Measurements from ENCODE around the gene NUCB1.
A peak's percentile ranks its signal among the peaks of the same experiment; 100 is the strongest.
"Not testable (repeated sequence)": the region's sequence is repeated elsewhere in the genome, so short reads cannot be mapped to it uniquely, and the experiment has no call there.

The NUCB1 gene

GRCh38 chr19:48871471-48872181 is 28.5 kb upstream of the NUCB1 start:
- not testable (repeated sequence) for H3K27me3 Mint-ChIP-seq; H3K9me3 Mint-ChIP-seq (ENCODE audit: low read depth)
- Mint-ChIP-seq H3K27ac (peak overlapping the region; percentile 98), H3K4me3 (peak overlapping the region; percentile 99), H3K4me1 (ENCODE audit: low read depth) (peaks cover 31% of the 10 kb centered on the region), H3K36me3 (peaks cover 20% of the 10 kb centered on the region)

- Mint-ChIP-seq H3K9me3 (ENCODE audit: low read depth) (no peaks in the 10 kb centered on the region), H3K27me3 (no peaks in the 10 kb centered on the region), H3K27ac (peak within 1 kb of the TSS; percentile 98), H3K4me1 (ENCODE audit: low read depth) (peaks cover 34% of the 10 kb centered on the region), H3K36me3 (peaks cover 20% of the 10 kb centered on the region), H3K4me3 (peak within 1 kb of the TSS; percentile 99)
These were observed 27.8 kb upstream of the NUCB1 start, which contains the start of gene PPP1R15A for GRCh38 chr19:48872182-48872883. PPP1R15A (plus strand) TSS chr19:48872421; CDS start chr19:48873234, 813 bp downstream.

- H3K4me1 Mint-ChIP-seq (ENCODE audit: low read depth), result peaks cover 37% of the 10 kb centered on the region
- peaks cover 22% of the 10 kb centered on the region for H3K36me3 Mint-ChIP-seq
- H3K4me3 Mint-ChIP-seq, result peak overlapping the region; percentile 99
- no peaks in the 10 kb centered on the region for H3K9me3 Mint-ChIP-seq (ENCODE audit: low read depth)
- no peaks in the 10 kb centered on the region for H3K27me3 Mint-ChIP-seq
- H3K27ac Mint-ChIP-seq, result peak overlapping the region; percentile 98
These were observed 27.1 kb upstream of the NUCB1 start for GRCh38 chr19:48872884-48873475.

GRCh38 chr19:48873476-48874302 is 26.4 kb upstream of the NUCB1 start:
- peaks cover 22% of the 10 kb centered on the region for H3K36me3 Mint-ChIP-seq
- H3K9me3 Mint-ChIP-seq (ENCODE audit: low read depth), result no peaks in the 10 kb centered on the region
- peaks cover 42% of the 10 kb centered on the region for H3K4me1 Mint-ChIP-seq (ENCODE audit: low read depth)
- H3K4me3 Mint-ChIP-seq, result peak overlapping the region; percentile 99
- H3K27ac Mint-ChIP-seq, result peak overlapping the region; percentile 98
- no peaks in the 10 kb centered on the region for H3K27me3 Mint-ChIP-seq

- peak overlapping the region; percentile 98 for H3K27ac Mint-ChIP-seq
- peaks cover 22% of the 10 kb centered on the region for H3K36me3 Mint-ChIP-seq
- H3K4me3 Mint-ChIP-seq, result peak overlapping the region; percentile 99
- H3K4me1 Mint-ChIP-seq (ENCODE audit: low read depth), result peaks cover 43% of the 10 kb centered on the region
- H3K9me3 Mint-ChIP-seq (ENCODE audit: low read depth), result no peaks in the 10 kb centered on the region
- H3K27me3 Mint-ChIP-seq, result no peaks in the 10 kb centered on the region
These were observed 25.6 kb upstream of the NUCB1 start for GRCh38 chr19:48874303-48875135.

- peak overlapping the region; percentile 98 for H3K27ac Mint-ChIP-seq
- peaks cover 22% of the 10 kb centered on the region for H3K36me3 Mint-ChIP-seq
- H3K4me3 Mint-ChIP-seq, result peak overlapping the region; percentile 99
- H3K9me3 Mint-ChIP-seq (ENCODE audit: low read depth); H3K27me3 Mint-ChIP-seq: not testable (repeated sequence)
- H3K4me1 Mint-ChIP-seq (ENCODE audit: low read depth), result peaks cover 43% of the 10 kb centered on the region
These were observed 23.8 kb upstream of the NUCB1 start for GRCh38 chr19:48876043-48876981.

GRCh38 chr19:48877855-48878195 is 22.3 kb upstream of the NUCB1 start:
- Mint-ChIP-seq H3K36me3 (peaks cover 22% of the 10 kb centered on the region), H3K27ac (peak overlapping the region; percentile 66), H3K4me3 (peak overlapping the region; percentile 32), H3K27me3 (no peaks in the 10 kb centered on the region), H3K4me1 (ENCODE audit: low read depth) (peaks cover 41% of the 10 kb centered on the region), H3K9me3 (ENCODE audit: low read depth) (no peaks in the 10 kb centered on the region)

GRCh38 chr19:48878196-48879024 is 21.7 kb upstream of the NUCB1 start:
- no peak overlapping the region for H3K27ac Mint-ChIP-seq
- H3K27me3 Mint-ChIP-seq, result no peaks in the 10 kb centered on the region
- H3K36me3 Mint-ChIP-seq, result peaks cover 18% of the 10 kb centered on the region
- peaks cover 36% of the 10 kb centered on the region for H3K4me1 Mint-ChIP-seq (ENCODE audit: low read depth)
- H3K9me3 Mint-ChIP-seq (ENCODE audit: low read depth), result no peaks in the 10 kb centered on the region
- peak overlapping the region; percentile 32 for H3K4me3 Mint-ChIP-seq

GRCh38 chr19:48879025-48879637 is 21.0 kb upstream of the NUCB1 start:
- H3K4me3 Mint-ChIP-seq, result no peak overlapping the region
- no peaks in the 10 kb centered on the region for H3K27me3 Mint-ChIP-seq
- no peaks in the 10 kb centered on the region for H3K9me3 Mint-ChIP-seq (ENCODE audit: low read depth)
- H3K27ac Mint-ChIP-seq, result no peak overlapping the region
- peaks cover 29% of the 10 kb centered on the region for H3K4me1 Mint-ChIP-seq (ENCODE audit: low read depth)
- H3K36me3 Mint-ChIP-seq, result peaks cover 10% of the 10 kb centered on the region

- H3K27ac Mint-ChIP-seq; H3K9me3 Mint-ChIP-seq (ENCODE audit: low read depth); H3K27me3 Mint-ChIP-seq; H3K4me3 Mint-ChIP-seq; H3K36me3 Mint-ChIP-seq: not testable (repeated sequence)
- peaks cover 26% of the 10 kb centered on the region for H3K4me1 Mint-ChIP-seq (ENCODE audit: low read depth)
These were observed 20.4 kb upstream of the NUCB1 start for GRCh38 chr19:48879696-48880095.

GRCh38 chr19:48881741-48882657 is 18.1 kb upstream of the NUCB1 start:
- H3K9me3 Mint-ChIP-seq (ENCODE audit: low read depth), result no peaks in the 10 kb centered on the region
- no peaks in the 10 kb centered on the region for H3K27me3 Mint-ChIP-seq
- H3K36me3 Mint-ChIP-seq, result peaks cover 2% of the 10 kb centered on the region
- H3K27ac Mint-ChIP-seq, result no peak overlapping the region
- H3K4me3 Mint-ChIP-seq, result no peak overlapping the region
- H3K4me1 Mint-ChIP-seq (ENCODE audit: low read depth), result peaks cover 12% of the 10 kb centered on the region
